ENCODE measurements around the gene CELA2A.
"Not testable (repeated sequence)": the region's sequence is repeated elsewhere in the genome, so short reads cannot be mapped to it uniquely, and the experiment has no call there.

DNA sequence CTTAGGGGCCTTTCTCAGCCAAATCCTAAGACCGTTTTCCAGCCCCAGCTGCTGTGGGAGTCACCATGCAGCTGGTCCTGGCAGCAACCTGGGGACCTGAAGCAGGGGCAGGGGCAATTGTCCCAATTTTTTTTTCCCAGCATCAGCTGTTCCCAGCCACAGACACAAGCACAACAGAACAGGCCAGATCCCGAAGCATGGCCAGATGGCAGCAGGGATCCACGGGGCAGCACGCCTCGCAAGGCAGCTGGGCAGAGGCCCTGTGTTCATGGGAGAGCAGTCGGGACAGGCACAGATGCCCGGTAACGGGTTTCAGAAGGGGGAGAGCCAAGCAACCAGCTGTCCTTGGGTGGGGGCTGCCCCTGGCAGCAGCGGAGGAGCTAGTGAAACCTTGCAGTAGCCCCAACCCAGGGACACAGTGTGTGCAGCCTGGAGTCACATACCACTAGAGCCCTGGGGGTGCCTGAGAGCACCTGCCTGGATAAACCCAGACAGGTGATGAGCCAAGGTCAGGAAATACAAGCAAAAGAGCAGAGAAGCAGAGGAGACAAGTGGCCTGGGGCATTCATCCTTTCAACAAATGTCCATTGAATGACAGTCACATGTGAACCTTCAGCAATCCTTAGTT, 13.4 kb downstream of the CELA2A start:
- TF ChIP-seq, protein P1, sequence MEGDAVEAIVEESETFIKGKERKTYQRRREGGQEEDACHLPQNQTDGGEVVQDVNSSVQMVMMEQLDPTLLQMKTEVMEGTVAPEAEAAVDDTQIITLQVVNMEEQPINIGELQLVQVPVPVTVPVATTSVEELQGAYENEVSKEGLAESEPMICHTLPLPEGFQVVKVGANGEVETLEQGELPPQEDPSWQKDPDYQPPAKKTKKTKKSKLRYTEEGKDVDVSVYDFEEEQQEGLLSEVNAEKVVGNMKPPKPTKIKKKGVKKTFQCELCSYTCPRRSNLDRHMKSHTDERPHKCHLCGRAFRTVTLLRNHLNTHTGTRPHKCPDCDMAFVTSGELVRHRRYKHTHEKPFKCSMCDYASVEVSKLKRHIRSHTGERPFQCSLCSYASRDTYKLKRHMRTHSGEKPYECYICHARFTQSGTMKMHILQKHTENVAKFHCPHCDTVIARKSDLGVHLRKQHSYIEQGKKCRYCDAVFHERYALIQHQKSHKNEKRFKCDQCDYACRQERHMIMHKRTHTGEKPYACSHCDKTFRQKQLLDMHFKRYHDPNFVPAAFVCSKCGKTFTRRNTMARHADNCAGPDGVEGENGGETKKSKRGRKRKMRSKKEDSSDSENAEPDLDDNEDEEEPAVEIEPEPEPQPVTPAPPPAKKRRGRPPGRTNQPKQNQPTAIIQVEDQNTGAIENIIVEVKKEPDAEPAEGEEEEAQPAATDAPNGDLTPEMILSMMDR (conservative IDR thresholded peaks at IDR 0.05; ENCODE audit: low read depth, low read length) = not testable (repeated sequence)
- not testable (repeated sequence) for TF ChIP-seq EZH2 (IDR thresholded peaks at IDR 0.05; ENCODE audit: borderline replicate concordance, low read depth, low read length, poor library complexity, severe bottlenecking)

All from A673 (cell line).